CD4-positive, alpha-beta T cell treated with Interleukin-10 for 1 hour (primary cell): ENCODE measurements around the gene LRCH4.

Experiments used
- DNase-seq: peaks from one replicate; pipeline ENCODE4 v3.0.0-alpha.2; 2020

LRCH4 gene

GRCh38 chr7:100604976-100605911, 19.3 kb upstream of the LRCH4 start:
- DNase-seq = peak; percentile 34

- DNase-seq = peak; percentile 86
Measured at GRCh38 chr7:100604028-100604975, 18.4 kb upstream of the LRCH4 start.

DNA sequence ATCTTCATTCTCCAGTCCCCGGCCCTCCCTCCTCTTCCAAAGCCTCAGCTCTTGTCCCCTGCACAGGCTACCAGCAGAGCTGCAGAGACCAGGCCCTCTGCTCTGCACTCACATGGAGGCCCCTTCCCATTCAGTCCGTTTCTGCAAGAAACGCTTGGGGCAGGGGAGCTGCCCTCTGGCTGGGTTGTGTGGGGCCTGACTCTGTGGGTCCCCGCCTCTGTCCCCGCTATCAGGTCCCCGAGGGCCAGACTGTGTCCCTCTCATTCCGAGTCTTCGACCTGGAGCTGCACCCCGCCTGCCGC, 17.7 kb upstream of the LRCH4 start:
- DNase-seq = no peak

DNA sequence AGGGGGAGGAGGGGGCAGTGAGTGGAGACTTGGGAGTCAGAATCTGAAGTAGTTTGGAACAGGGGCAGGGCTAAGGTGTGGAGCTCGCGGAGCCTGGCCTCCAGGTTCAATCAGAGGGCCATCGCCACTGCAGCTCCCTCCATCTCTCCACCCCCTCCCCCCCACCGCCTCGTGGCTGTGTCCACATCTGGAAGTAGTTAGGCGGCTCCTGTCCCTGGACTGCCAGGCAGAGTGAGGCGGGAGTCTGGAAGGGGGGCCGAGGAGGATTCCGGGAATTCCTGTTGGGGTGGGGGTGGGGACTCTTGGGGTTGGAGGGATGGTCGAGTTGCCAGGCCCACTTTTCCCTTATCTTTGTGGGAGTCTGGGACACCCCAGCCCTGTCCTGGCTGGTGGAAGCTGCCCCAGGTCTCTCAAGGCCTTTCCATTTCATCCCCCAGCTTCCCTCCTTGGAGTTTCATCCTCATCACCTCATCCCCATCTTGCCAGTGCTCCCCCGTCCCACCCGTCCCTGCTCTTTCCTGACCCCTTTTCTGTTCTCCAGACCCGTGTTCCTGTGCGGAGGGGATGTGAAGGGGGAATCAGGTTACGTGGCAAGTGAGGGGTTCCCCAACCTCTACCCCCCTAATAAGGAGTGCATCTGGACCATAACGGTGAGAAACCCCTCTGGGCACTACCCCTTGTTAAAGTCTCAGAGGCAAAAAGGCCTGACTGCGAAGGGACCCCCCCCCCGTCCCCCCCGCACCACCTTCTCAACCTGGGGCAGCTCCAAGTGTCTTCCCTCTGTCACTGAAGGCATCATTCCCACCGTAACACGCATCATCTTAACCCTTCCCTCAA, 17.2 kb upstream of the LRCH4 start:
- DNase-seq = no peak

- no peak for DNase-seq
Measured at GRCh38 chr7:100600730-100601038, 14.8 kb upstream of the LRCH4 start.

- no peak for DNase-seq
Measured at GRCh38 chr7:100599911-100600729, 14.2 kb upstream of the LRCH4 start.

DNA sequence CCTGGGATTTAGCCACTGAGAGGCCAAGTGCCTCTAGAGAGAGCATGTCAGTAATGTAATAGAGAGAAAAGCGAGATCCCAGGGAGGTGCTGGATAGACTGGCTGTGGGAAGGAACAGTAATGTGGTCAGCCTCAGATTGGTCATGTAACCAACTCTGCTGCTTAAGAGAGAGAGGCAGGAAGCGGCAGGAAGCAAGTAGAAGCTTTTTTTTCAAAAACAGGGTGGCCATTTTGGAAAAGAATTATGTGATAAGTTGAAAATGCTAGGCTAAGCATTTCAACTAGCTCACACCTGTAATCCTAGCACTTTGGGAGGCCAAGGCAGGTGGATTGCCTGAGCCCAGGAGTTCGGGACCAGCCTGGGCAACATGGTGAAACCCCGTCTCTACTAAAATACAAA, 12.5 kb upstream of the LRCH4 start:
- no peak for DNase-seq

- no peak for DNase-seq
Measured at GRCh38 chr7:100595188-100595587, 9.3 kb upstream of the LRCH4 start.

- no peak for DNase-seq
Measured at GRCh38 chr7:100591596-100591995, 5.7 kb upstream of the LRCH4 start.

DNA sequence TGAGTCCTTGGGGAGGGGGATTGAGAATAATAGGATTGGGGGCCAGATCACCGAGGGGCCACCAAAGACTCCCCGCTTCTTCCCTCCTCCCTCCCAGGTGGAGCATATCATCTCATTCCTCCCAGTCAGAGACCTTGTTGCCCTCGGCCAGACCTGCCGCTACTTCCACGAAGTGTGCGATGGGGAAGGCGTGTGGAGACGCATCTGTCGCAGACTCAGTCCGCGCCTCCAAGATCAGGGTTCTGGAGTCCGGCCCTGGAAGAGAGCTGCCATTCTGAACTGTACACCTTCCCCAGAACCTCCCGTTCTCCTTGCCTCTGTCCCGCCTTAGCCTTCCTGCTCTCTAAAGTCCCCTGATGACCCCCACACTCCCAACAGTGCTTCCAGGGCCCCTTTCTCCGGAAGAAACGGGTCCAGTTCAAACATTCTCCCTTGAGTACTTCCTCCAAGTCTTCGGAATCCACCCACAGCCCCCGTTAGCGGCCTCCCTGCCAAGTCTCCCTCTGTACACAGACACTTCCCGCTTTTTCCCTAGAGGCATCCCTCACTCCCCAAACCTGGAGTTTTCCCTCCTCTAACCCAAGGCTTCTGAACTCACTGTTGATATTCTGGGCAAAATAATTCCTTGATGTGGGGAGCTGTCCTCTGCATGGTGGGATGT, 4.3 kb upstream of the LRCH4 start:
- no peak for DNase-seq

GRCh38 chr7:100589341-100589947, 3.5 kb upstream of the LRCH4 start:
- DNase-seq = no peak

DNA sequence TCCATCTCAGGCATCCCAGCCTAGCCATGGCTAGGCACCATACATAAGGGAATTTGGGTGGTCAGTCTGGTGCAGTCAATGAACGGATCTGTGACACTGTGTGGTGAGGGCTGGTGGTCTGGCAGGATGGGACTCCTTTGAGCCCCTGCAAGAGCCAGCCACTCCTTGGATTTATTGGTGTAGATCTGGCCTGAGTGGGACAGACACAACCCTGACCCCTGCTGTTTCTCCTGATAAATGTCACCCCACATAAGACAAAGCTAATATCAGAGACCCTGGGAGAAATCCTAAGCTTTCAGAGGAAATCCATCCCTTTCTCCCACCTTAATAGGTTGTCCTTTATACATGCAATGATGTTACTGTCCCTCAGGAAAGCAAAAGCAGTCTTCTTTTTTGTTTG, 2.5 kb upstream of the LRCH4 start:
- DNase-seq = peak; percentile 33

- peak; percentile 100 for DNase-seq
Measured at GRCh38 chr7:100586266-100587025, 517 bp upstream of the LRCH4 start, which contains the start of gene FBXO24. TSS of gene FBXO24 (plus strand) at chr7:100586328. CDS start at chr7:100586626, 298 bp downstream.

GRCh38 chr7:100584683-100585510, 1.0 kb downstream of the LRCH4 start:
- DNase-seq = no peak

DNA sequence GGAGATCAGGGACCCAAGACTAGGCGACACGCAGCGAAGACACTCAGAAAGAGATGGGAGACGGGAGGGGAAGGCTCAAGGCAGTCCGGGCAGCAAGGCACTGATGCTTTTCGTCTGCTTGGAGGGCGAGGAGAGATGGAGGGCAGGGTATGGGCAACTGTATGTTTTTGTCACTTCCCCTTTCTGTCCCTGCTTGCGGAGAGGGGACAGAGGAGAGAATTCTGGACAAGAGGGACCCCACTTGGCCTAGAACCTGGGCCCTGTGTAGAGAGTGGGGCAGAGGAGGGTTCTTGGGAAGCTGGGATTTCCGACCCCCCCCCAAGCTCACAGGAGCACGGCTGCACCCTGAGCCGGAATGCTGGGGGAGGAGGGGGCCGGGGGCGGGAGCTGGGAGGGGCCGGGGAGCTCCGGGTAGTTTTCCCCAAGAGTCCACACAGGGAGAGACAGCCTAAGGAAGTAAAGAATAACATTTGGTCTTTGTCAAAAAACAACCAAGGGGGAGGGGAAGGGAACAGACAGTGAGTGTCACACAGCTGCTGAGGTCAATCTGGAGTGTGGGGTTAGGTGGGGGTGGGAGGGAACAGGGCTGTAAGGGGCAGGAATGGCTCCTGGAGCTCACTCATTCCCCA, 1.8 kb downstream of the LRCH4 start:
- no peak for DNase-seq

DNA sequence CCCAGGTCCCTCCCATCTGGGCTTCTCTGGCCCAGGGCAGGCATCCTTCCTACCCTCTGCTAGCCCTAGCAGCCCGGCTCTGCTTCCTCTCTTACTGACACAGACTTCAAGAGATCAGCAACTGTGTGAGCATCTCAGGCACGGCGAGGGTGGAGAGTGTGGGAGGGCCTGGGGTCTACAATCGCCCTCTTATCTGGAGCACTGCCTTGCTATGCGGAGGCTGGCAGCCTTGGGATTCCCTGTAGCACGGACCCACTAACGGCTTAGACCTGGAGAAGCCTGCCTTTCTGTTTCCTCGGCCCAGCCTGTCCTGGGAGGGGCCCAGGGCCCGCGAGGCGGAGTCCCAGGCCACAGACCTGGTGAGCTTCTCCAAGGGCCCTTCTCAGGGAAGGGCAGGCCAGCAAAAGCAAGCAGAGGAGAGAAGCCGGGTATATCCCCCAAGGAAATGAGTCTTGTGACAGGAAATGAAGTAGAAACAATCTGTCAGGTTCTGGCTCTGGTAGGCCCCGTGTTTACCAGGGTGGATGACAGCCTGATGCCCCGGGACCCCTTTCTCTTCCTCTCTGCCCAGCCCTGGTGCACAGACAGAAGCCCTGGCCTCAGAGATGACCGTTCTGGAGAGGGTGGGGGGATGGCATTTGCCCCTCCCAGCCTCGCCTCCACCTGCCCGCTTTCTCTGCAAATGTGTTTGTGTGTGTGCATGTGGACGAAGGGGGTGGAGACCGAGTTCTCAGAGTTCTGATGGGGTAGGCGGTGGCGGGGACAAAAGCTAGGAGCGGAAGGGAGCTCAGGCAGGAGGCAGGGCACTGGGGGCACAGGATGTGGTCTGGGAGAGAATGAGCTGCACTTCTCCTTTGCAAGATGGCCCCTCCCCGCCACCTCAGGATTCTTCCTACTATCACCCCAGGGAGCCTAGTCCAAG, 2.5 kb downstream of the LRCH4 start:
- DNase-seq = peak; percentile 70

GRCh38 chr7:100582650-100583049, 3.3 kb downstream of the LRCH4 start:
- DNase-seq = no peak
